GM23248 (cell line): Measurements from ENCODE around the gene WDR7.

Source experiments
- EZH2 ChIP-seq: fragments of 200-600 bp; sonication (generic); IDR thresholded peaks from 2 replicates; pipeline ENCODE4 v1.6.1; 2018; ENCODE audit warnings: antibody characterized with exemption, mild to moderate bottlenecking; ENCODE audit not compliant: insufficient read depth, poor library complexity, severe bottlenecking
- EZH2phosphoT487 ChIP-seq: fragments of 200-600 bp; sonication (generic); IDR thresholded peaks from 2 replicates; pipeline ENCODE4 v1.6.1; 2018; ENCODE audit warnings: antibody characterized with exemption, moderate library complexity, mild to moderate bottlenecking, low read depth; ENCODE audit not compliant: insufficient read depth

DNA sequence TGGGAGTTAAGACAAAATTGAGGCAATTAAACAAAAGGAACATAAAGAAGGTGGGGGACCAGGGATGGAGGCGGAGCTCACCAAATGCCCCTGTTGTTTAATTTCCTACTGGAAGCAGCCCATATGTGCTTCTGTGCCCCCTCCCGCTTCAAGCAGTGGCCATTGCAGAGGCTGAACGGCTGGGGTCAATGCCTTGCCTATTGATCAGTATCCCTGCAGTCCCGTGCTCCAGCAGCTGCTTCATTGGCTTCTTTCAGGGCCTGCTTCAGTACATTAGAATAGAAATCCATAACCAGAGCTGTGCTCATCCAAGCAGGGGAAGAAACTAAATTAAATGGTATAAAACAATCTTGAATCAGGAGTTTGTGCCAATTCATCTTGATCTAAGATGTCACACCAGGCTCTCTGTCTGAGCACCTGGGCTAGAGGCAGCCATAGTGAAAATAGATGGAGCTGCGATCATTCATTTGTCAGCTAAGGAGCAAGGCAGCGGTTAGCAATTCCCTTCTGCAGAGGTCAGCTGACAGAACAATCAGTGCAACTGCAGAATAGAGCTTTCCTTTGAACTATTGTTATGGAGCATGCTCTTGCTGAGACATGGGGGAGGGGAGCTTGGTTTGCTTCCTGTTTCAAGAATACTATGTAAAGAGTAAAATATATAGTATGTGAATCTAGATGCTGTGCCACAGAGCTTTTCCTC, 222.4 kb downstream of the WDR7 start:
- TF ChIP-seq EZH2 (no peak), EZH2phosphoT487 (no peak)
